ENCODE results near the gene ZNF536. TPM values are rescaled to one million over a fixed set of nuclear protein-coding genes. Genes with fewer than 3 reads are reported as not detected.
A peak's percentile ranks its signal among the peaks of the same experiment; 100 is the strongest.

The ZNF536 gene
- total and polyA plus RNA-seq, 8 donors: 0.44 to 13.4 (median 1.1) TPM; not detected in 1

DNA sequence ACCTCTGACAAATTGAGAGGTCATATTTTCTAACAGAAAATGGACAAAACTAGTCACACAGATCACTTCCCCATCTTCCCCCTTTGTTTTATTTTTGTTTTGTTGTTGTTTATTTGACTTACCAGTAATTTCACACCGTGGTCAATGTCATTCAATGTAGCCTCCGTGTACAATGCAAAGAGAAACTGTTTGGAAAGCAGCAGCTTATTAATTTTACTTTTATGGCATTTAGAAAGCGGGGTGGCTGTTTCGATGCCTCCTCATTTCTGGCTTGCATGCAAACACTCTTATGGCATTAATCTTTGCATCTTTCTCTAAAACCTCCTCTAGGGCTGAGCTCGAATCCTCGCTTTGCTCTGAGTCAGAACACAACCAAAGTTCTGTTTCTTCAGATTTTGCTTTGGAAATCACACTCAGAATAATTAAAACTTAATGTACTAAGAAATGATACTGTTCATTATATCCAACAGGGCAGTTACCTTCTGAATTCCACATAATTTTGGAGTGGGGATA lies 77.0 kb downstream of the ZNF536 start:
- Histone ChIP-seq H3K27ac (peak overlapping the region in 2 of 5 donors; percentile 15 to 45), H3K4me3 (no peak overlapping the region), H3K9me3 (peaks cover 0 to 5% (median 2%) of the 10 kb centered on the region in 4 donors), H3K4me1 (peaks cover 0 to 10% (median 0%) of the 10 kb centered on the region in 4 donors), H3K27me3 (peaks cover 0 to 38% (median 0%) of the 10 kb centered on the region in 3 donors), H3K36me3 (peaks cover 0 to 8% (median 0%) of the 10 kb centered on the region in 4 donors)
- WGBS, 5 donors: 56 to 68% (median 59%) methylated on average over 6 of the region's 6 CpGs
- TF ChIP-seq EP300 (IDR thresholded peaks at IDR 0.05) (no peak), POLR2AphosphoS5 (IDR thresholded peaks at IDR 0.05) (no peak), POLR2A (IDR thresholded peaks at IDR 0.05) (no peak)
- TF ChIP-seq, protein P1, sequence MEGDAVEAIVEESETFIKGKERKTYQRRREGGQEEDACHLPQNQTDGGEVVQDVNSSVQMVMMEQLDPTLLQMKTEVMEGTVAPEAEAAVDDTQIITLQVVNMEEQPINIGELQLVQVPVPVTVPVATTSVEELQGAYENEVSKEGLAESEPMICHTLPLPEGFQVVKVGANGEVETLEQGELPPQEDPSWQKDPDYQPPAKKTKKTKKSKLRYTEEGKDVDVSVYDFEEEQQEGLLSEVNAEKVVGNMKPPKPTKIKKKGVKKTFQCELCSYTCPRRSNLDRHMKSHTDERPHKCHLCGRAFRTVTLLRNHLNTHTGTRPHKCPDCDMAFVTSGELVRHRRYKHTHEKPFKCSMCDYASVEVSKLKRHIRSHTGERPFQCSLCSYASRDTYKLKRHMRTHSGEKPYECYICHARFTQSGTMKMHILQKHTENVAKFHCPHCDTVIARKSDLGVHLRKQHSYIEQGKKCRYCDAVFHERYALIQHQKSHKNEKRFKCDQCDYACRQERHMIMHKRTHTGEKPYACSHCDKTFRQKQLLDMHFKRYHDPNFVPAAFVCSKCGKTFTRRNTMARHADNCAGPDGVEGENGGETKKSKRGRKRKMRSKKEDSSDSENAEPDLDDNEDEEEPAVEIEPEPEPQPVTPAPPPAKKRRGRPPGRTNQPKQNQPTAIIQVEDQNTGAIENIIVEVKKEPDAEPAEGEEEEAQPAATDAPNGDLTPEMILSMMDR (IDR thresholded peaks at IDR 0.05): no peak
- intact Hi-C loops (cut with DNase I; ENCODE audit: low total_unique reads): no loop called here
- DNase-seq: no peak

DNA sequence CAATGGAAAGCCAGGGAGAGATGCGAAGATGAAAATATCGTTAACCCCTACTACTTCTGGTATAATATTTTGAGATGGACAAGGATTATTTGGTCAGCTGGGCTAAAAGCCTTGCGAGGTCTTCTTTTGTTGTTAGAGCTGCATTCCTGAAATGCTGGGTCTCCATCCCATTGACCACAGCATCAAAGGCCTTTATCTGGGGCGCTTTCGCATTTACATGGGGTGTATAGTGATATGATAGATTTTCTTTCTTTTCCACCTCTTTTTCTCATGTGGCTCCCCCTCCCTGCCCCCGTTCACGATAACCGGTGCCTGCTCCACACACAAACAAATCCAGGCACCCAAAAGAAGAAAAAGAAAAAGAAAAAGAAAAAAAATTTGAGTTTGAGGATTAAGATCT lies 77.5 kb downstream of the ZNF536 start:
- peaks cover 0 to 5% (median 0%) of the 10 kb centered on the region in 4 donors for H3K9me3 ChIP-seq
- H3K36me3 ChIP-seq: peaks cover 0 to 3% (median 0%) of the 10 kb centered on the region in 4 donors
- no peak for DNase-seq
- WGBS, 5 donors: 22 to 39% (median 31%) methylated on average over 8 of the region's 8 CpGs
- H3K4me1 ChIP-seq: peaks cover 0 to 10% (median 0%) of the 10 kb centered on the region in 4 donors
- peaks cover 0 to 33% (median 0%) of the 10 kb centered on the region in 3 donors for H3K27me3 ChIP-seq
- TF ChIP-seq EP300 (IDR thresholded peaks at IDR 0.05) (no peak), POLR2A (IDR thresholded peaks at IDR 0.05) (no peak), POLR2AphosphoS5 (IDR thresholded peaks at IDR 0.05) (no peak)
- TF ChIP-seq, protein P1 (IDR thresholded peaks at IDR 0.05): no peak
- peak overlapping the region in 2 of 5 donors; percentile 15 to 45 for H3K27ac ChIP-seq
- peak overlapping the region in 2 of 4 donors; percentile 34 to 35 for H3K4me3 ChIP-seq
- intact Hi-C loops (cut with DNase I; ENCODE audit: low total_unique reads): no loop called here

DNA sequence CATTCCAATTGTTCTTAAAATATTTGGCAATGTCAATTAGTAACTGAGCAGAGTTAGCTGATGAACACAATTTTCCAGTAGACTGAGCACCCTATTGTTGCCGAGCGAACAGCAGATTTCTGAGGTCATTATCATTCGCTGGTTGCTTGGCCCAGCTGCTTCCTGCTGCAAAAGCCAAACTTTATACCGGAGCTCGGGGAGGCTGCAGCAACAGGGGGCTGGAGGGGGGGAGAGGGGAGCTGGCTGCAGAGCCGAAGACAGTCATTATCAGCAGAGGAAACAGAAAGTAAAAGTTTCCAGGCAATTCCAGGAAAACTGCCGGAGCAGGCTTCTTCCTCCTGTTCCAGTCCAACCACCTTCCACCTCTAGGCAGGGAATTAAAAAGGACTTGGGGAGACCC lies 77.9 kb downstream of the ZNF536 start:
- Histone ChIP-seq H3K36me3 (no peaks in the 10 kb centered on the region), H3K9me3 (peaks cover 0 to under 1% (median 0%) of the 10 kb centered on the region in 4 donors), H3K27ac (peak overlapping the region in 3 of 5 donors; percentile 15 to 51 (median 45)), H3K4me3 (peak overlapping the region; percentile 17 to 35 (median 28)), H3K27me3 (peaks cover 0 to 30% (median 0%) of the 10 kb centered on the region in 3 donors), H3K4me1 (peaks cover 0 to 10% (median 0%) of the 10 kb centered on the region in 4 donors)
- 2 to 6% (median 4%) methylated on average over 7 of the region's 7 CpGs for WGBS, 5 donors
- no peak for TF ChIP-seq POLR2AphosphoS5 (IDR thresholded peaks at IDR 0.05)
- TF ChIP-seq, protein P1 (IDR thresholded peaks at IDR 0.05): no peak
- no peak for TF ChIP-seq POLR2A (IDR thresholded peaks at IDR 0.05)
- no peak for TF ChIP-seq EP300 (IDR thresholded peaks at IDR 0.05)
- intact Hi-C loops (cut with DNase I; ENCODE audit: low total_unique reads): no loop called here
- peak in 1 of 2 donors; percentile 93 for DNase-seq

DNA sequence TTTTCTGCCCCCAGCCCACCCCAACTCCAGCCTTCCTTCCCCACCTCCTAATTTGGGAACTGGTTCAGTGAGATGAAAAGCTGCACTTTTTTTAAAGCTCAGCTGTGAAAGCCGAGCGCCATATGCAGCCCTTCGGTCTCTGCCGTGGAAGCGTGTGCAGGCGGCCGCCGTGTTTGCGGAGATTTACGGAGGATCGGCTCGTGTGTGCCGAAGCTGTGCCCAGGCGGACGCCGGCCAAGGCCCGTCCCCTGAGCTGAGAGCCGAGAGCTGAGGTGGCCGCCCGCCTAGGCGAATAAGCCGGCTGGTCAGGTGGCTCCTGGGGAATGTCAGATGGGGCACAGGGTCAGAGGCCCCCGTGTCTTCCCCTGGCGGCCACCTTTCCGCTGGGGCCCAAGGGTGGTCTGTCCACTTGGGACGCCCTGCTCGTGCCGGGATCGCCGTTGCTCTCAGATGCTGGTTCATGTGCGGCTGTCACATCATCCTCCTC lies 78.7 kb downstream of the ZNF536 start:
- Histone ChIP-seq H3K27me3 (peaks cover 0 to 27% (median 0%) of the 10 kb centered on the region in 3 donors), H3K4me1 (peaks cover 0 to 10% (median 0%) of the 10 kb centered on the region in 4 donors), H3K36me3 (no peaks in the 10 kb centered on the region), H3K4me3 (peak overlapping the region; percentile 17 to 35 (median 28)), H3K9me3 (no peaks in the 10 kb centered on the region), H3K27ac (peak overlapping the region in 2 of 5 donors; percentile 45 to 51)
- intact Hi-C loops (cut with DNase I; ENCODE audit: low total_unique reads): no loop called here
- DNase-seq: peak in 1 of 2 donors; percentile 39
- TF ChIP-seq POLR2AphosphoS5 (IDR thresholded peaks at IDR 0.05) (no peak), EP300 (IDR thresholded peaks at IDR 0.05) (no peak), POLR2A (IDR thresholded peaks at IDR 0.05) (no peak)
- TF ChIP-seq, protein P1 (IDR thresholded peaks at IDR 0.05): no peak
- WGBS, 5 donors: 43 to 69% (median 57%) methylated on average over 29 to 31 of the region's 31 CpGs
